CD4-positive, alpha-beta T cell treated with Interleukin-17A for 4 hours (primary cell): ENCODE data around the gene ERAP2.
"Not testable (repeated sequence)": the region's sequence is repeated elsewhere in the genome, so short reads cannot be mapped to it uniquely, and the experiment has no call there.

ENCODE experiments used
- DNase-seq: peaks from one replicate; pipeline ENCODE4 v3.0.0-alpha.2; 2020; ENCODE audit warnings: mixed read lengths

ERAP2 gene

DNA sequence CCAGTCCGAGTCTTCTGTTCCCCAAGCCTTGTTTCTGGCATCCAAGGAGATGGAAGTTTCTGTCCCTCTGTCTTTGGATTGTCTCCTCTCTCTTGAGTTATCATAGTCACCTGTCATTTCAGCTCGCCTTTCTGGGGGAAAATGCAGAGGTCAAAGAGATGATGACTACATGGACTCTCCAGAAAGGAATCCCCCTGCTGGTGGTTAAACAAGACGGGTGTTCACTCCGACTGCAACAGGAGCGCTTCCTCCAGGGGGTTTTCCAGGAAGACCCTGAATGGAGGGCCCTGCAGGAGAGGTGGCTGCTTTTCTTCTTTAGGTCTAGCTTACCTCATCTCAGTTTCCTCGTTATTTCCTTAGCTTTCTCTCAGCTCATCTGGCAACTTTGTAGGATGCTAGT, 25.1 kb downstream of the ERAP2 start:
- DNase-seq = no peak

- no peak for DNase-seq
Measured at GRCh38 chr5:96901841-96902240, 25.5 kb downstream of the ERAP2 start.

DNA sequence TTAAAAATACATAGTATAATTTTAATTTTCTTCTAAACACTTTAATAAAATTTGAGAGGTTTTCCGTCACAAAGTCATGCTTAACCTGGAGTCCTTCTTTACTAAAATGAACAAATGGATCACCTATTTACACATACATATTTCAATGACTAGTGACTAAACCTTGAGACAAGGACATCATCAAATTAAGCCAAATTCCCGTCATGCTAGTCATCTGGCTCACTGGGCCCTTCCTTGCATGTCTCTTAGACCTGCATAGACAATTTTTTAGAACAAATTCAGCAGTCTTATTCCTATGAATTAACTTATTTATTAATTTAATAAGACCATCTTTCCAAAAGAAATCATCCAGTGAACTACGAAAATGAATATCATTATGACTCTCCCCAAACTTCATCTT, 26.6 kb downstream of the ERAP2 start:
- DNase-seq = no peak

DNA sequence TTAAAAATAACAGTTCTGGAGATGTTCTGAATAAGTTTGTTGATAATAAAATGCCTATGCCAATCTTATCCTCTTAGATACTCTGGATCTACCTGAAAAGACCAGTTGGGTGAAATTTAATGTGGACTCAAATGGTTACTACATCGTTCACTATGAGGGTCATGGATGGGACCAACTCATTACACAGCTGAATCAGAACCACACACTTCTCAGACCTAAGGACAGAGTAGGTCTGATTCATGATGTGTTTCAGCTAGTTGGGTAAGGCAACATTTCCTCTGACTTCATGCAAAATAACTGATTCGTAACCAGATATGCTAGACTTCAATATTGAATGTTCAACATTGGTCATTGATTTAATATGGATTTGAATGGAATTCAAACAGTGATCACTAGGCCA, 27.0 kb downstream of the ERAP2 start:
- no peak for DNase-seq

DNA sequence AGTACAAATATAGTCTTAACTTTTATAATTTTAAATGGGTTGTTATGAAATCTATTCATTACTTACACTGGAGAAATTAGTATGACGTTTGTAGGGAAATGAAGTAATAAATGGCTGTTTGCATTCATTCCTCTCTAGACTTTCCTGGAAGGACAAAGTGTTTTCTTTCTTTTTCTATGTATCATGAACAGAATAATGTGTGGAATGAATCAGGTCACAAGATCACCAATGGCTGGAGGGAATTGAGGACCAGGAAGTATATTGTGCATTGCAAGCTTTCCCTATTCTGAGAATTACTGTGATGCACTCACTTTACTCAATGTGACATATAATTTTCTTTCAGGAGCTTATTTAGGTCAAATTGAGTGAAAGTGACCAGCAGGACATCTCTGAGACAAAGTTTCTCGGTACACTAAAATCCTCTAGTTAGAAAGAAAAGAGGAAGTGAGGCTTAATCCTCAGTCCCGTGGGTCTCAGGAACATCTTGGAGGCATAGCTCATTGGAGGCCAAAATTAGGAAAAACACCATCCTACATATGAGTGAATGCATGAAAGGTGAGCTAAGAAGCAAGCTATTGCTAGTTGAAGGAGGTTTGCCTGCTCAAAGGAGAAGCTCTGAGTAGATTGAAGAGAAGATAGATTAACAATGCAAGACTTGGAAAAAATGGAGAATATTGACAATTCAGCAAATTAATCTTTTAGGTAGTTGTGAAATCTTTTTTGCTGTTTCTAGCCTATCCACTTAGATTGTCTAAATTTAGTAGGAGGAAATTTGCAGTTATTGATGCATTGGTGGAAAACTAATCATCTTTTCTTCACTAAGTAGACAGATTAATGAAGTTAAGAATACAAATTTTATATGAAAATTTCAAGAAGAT, 28.0 kb downstream of the ERAP2 start:
- no peak for DNase-seq

DNA sequence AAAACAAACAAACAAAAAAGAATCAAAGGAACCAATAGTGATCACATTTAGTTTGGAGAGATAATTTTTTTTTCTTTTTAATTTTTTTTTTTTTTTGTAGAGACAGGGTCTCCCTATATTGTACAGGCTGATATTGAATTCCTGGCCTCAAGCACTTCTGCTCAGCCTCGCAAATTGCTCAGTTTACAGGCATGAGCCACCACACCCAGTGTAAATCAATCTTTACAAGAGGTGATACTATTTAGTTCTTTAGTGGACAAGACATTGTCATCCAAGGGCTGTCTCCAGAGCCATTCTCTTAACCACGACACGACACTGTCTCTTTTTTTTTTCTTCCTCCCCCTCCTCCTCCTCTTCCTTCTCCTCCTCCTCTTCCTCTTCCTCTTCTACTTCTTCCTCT, 29.6 kb downstream of the ERAP2 start:
- DNase-seq = no peak

- DNase-seq = no peak
Measured at GRCh38 chr5:96909003-96909402, 32.7 kb downstream of the ERAP2 start.

GRCh38 chr5:96909435-96909834, 33.1 kb downstream of the ERAP2 start:
- no peak for DNase-seq

- DNase-seq = no peak
Measured at GRCh38 chr5:96911139-96911538, 34.8 kb downstream of the ERAP2 start.

GRCh38 chr5:96913233-96913632, 36.9 kb downstream of the ERAP2 start:
- no peak for DNase-seq

- no peak for DNase-seq
Measured at GRCh38 chr5:96919754-96920197, 43.5 kb downstream of the ERAP2 start.

GRCh38 chr5:96920744-96921355, 44.5 kb downstream of the ERAP2 start:
- DNase-seq = no peak

DNA sequence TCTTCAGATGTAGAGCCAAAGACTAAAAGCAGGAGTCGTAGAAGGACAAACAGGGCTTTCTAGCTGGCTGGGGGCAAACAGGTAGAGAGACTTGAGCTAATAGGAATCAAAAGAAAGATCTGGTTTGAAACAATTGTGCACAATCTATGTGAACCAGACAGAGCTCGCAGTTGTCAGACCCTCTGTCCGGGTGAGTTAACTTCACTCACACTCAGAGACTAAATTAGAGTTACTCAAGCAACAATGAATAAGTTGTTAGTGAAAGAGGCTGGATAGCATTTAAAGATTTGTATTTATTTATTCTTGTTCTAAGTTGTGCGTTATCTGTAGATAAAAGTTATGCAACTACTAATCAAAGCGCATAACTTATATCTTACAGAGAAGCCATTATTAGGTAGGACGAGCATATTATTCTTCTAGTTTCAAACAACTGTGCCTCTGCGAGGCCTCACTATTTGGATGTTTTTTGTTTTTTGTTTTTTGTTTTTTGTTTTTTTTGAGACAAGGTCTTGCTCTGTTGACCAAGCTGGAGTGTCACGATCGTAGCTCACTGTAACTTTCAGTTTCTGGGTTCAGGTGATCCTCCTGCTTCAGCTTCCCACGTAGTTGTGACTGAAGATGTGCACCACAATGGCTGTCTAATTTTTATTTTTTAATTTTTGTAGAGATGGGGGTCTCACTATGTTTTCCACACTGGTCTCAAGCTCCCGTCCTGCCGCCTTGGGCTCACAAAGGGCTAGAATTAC, 46.4 kb downstream of the ERAP2 start:
- no peak for DNase-seq

- DNase-seq = peak; percentile 54
Measured at GRCh38 chr5:96924016-96924443, 47.7 kb downstream of the ERAP2 start.

- no peak for DNase-seq
Measured at GRCh38 chr5:96926276-96926675, 50.0 kb downstream of the ERAP2 start.

DNA sequence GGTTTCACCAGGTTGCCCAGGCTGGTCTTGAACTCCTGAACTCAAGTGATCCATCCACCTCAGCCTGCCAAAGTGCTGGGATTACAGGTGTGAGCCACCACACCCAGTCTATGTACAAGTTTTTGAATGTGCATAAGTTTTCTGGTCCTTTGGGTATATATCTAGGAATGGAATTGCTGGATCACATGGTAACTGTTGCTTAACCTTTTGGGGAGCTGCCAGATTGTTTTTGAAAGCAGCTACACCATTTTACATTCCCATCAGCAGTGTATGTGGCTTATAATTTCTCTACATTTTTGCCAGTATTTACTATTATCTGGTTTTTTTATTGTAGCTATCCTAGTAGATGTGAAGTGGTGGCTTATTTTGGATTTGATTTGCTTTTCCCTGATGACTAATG, 50.7 kb downstream of the ERAP2 start:
- no peak for DNase-seq

GRCh38 chr5:96928931-96929708, 52.8 kb downstream of the ERAP2 start:
- DNase-seq = no peak

DNA sequence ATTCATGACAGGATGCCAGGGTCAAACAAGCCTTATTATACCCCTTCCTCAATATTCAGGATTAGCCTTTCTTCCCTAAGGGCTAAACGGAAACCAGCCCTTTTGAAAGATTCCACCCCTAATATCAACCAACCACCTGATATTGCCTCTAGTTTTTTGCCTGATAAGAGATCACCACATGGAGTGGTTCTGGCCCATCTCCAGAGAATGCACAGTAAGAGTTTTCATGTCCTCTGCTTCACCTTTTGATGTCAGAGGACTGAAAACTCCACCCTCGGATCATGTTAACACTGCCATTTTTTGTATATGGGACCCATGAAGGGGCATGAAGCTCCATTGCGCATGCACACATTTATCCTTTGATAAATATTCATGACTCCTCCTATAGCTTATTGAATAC, 53.8 kb downstream of the ERAP2 start:
- DNase-seq = no peak

DNA sequence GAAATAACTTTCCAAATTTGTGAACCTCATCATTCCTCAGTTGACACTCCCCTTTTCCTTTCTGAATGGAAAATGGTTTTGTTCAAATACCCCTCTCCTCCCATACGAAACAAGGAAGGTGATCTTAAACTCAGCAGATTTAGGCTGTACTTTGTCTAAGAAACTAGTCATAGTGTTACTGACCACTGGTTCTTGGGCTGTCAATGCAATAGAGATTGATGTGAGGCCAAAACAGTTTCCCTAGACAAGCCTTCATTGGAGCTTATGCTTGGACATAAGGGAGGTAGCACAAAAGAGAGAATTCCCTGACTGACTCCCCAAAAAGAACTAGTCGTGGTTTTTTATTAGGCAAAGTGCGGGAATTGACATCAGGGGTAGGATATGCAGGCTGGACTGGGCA, 54.3 kb downstream of the ERAP2 start:
- no peak for DNase-seq

GRCh38 chr5:96931037-96931436, 54.7 kb downstream of the ERAP2 start:
- DNase-seq = not testable (repeated sequence)

GRCh38 chr5:96931605-96932004, 55.3 kb downstream of the ERAP2 start:
- no peak for DNase-seq

- DNase-seq = no peak
Measured at GRCh38 chr5:96932026-96932425, 55.7 kb downstream of the ERAP2 start.
